ENCODE measurements around the gene LAMTOR1.
"Not testable (repeated sequence)": the region's sequence is repeated elsewhere in the genome, so short reads cannot be mapped to it uniquely, and the experiment has no call there.

Gene LAMTOR1

GRCh38 chr11:72102946-72103753 is at the start of gene LAMTOR1:
Gene LAMTOR1 (minus strand): TSS chr11:72103297. CDS start chr11:72103224, 73 bp downstream.
- Mint-ChIP-seq H3K36me3 (ENCODE audit: low read depth) (peaks cover 18% of the 10 kb centered on the region), H3K9me3 (no peaks in the 10 kb centered on the region), H3K27me3 (ENCODE audit: low read depth) (no peaks in the 10 kb centered on the region), H3K4me3 (peak within 1 kb of the TSS; percentile 96), H3K27ac (peak within 1 kb of the TSS; percentile 89), H3K4me1 (ENCODE audit: low read depth) (peaks cover 35% of the 10 kb centered on the region)

GRCh38 chr11:72150882-72151281 is 47.8 kb upstream of the LAMTOR1 start:
- H3K27ac Mint-ChIP-seq = no peak overlapping the region
- no peaks in the 10 kb centered on the region for H3K36me3 Mint-ChIP-seq (ENCODE audit: low read depth)
- H3K4me1 Mint-ChIP-seq (ENCODE audit: low read depth) = no peaks in the 10 kb centered on the region
- H3K9me3 Mint-ChIP-seq = no peaks in the 10 kb centered on the region
- H3K27me3 Mint-ChIP-seq (ENCODE audit: low read depth) = peaks cover 14% of the 10 kb centered on the region
- H3K4me3 Mint-ChIP-seq = no peak overlapping the region

- H3K27ac Mint-ChIP-seq = no peak overlapping the region
- peaks cover 10% of the 10 kb centered on the region for H3K4me1 Mint-ChIP-seq (ENCODE audit: low read depth)
- peaks cover 26% of the 10 kb centered on the region for H3K27me3 Mint-ChIP-seq (ENCODE audit: low read depth)
- H3K9me3 Mint-ChIP-seq = no peaks in the 10 kb centered on the region
- no peak overlapping the region for H3K4me3 Mint-ChIP-seq
- peaks cover 1% of the 10 kb centered on the region for H3K36me3 Mint-ChIP-seq (ENCODE audit: low read depth)
Observed at GRCh38 chr11:72146625-72147024, 43.5 kb upstream of the LAMTOR1 start.

GRCh38 chr11:72144807-72145565 is 41.9 kb upstream of the LAMTOR1 start:
- H3K36me3 Mint-ChIP-seq (ENCODE audit: low read depth) = peaks cover 1% of the 10 kb centered on the region
- peaks cover 18% of the 10 kb centered on the region for H3K4me1 Mint-ChIP-seq (ENCODE audit: low read depth)
- no peak overlapping the region for H3K27ac Mint-ChIP-seq
- no peak overlapping the region for H3K4me3 Mint-ChIP-seq
- no peaks in the 10 kb centered on the region for H3K9me3 Mint-ChIP-seq
- peaks cover 35% of the 10 kb centered on the region for H3K27me3 Mint-ChIP-seq (ENCODE audit: low read depth)

GRCh38 chr11:72142543-72142942 is 39.4 kb upstream of the LAMTOR1 start:
- not testable (repeated sequence) for H3K36me3 Mint-ChIP-seq (ENCODE audit: low read depth); H3K4me3 Mint-ChIP-seq; H3K27ac Mint-ChIP-seq; H3K9me3 Mint-ChIP-seq
- Mint-ChIP-seq H3K27me3 (ENCODE audit: low read depth) (peaks cover 34% of the 10 kb centered on the region), H3K4me1 (ENCODE audit: low read depth) (peaks cover 18% of the 10 kb centered on the region)

GRCh38 chr11:72142086-72142485 is 39.0 kb upstream of the LAMTOR1 start:
- H3K36me3 Mint-ChIP-seq (ENCODE audit: low read depth) = not testable (repeated sequence)

GRCh38 chr11:72141066-72141465 is 38.0 kb upstream of the LAMTOR1 start:
- Mint-ChIP-seq H3K4me1 (ENCODE audit: low read depth) (peaks cover 21% of the 10 kb centered on the region), H3K36me3 (ENCODE audit: low read depth) (peaks cover 1% of the 10 kb centered on the region)

More at GRCh38 chr11:72142086-72142485, 39.0 kb upstream of the LAMTOR1 start:
- H3K27ac Mint-ChIP-seq, H3K9me3 Mint-ChIP-seq, H3K4me3 Mint-ChIP-seq: not testable (repeated sequence)
- peaks cover 18% of the 10 kb centered on the region for H3K4me1 Mint-ChIP-seq (ENCODE audit: low read depth)
- peaks cover 32% of the 10 kb centered on the region for H3K27me3 Mint-ChIP-seq (ENCODE audit: low read depth)

GRCh38 chr11:72140661-72141060 is 37.6 kb upstream of the LAMTOR1 start:
- peaks cover 1% of the 10 kb centered on the region for H3K36me3 Mint-ChIP-seq (ENCODE audit: low read depth)
- peaks cover 21% of the 10 kb centered on the region for H3K4me1 Mint-ChIP-seq (ENCODE audit: low read depth)
- no peak overlapping the region for H3K27ac Mint-ChIP-seq
- peaks cover 7% of the 10 kb centered on the region for H3K9me3 Mint-ChIP-seq
- H3K4me3 Mint-ChIP-seq = no peak overlapping the region
- H3K27me3 Mint-ChIP-seq (ENCODE audit: low read depth) = peaks cover 24% of the 10 kb centered on the region

More at GRCh38 chr11:72141066-72141465, 38.0 kb upstream of the LAMTOR1 start:
- H3K4me3 Mint-ChIP-seq = no peak overlapping the region
- H3K27ac Mint-ChIP-seq = no peak overlapping the region
- H3K9me3 Mint-ChIP-seq = peaks cover 7% of the 10 kb centered on the region
- H3K27me3 Mint-ChIP-seq (ENCODE audit: low read depth) = peaks cover 24% of the 10 kb centered on the region

GRCh38 chr11:72139500-72139899 is 36.4 kb upstream of the LAMTOR1 start:
- peaks cover 7% of the 10 kb centered on the region for H3K9me3 Mint-ChIP-seq
- H3K27ac Mint-ChIP-seq = no peak overlapping the region
- peaks cover 21% of the 10 kb centered on the region for H3K4me1 Mint-ChIP-seq (ENCODE audit: low read depth)

GRCh38 chr11:72138821-72139390 is 35.8 kb upstream of the LAMTOR1 start:
- Mint-ChIP-seq H3K9me3 (peaks cover 7% of the 10 kb centered on the region), H3K4me1 (ENCODE audit: low read depth) (peaks cover 20% of the 10 kb centered on the region), H3K27me3 (ENCODE audit: low read depth) (peaks cover 21% of the 10 kb centered on the region), H3K4me3 (no peak overlapping the region), H3K36me3 (ENCODE audit: low read depth) (peaks cover under 1% of the 10 kb centered on the region), H3K27ac (no peak overlapping the region)

More at GRCh38 chr11:72139500-72139899, 36.4 kb upstream of the LAMTOR1 start:
- H3K4me3 Mint-ChIP-seq = no peak overlapping the region
- peaks cover 1% of the 10 kb centered on the region for H3K36me3 Mint-ChIP-seq (ENCODE audit: low read depth)
- peaks cover 24% of the 10 kb centered on the region for H3K27me3 Mint-ChIP-seq (ENCODE audit: low read depth)

- H3K36me3 Mint-ChIP-seq (ENCODE audit: low read depth) = no peaks in the 10 kb centered on the region
- no peak overlapping the region for H3K27ac Mint-ChIP-seq
- peaks cover 13% of the 10 kb centered on the region for H3K4me1 Mint-ChIP-seq (ENCODE audit: low read depth)
- H3K9me3 Mint-ChIP-seq = peaks cover 7% of the 10 kb centered on the region
- no peak overlapping the region for H3K4me3 Mint-ChIP-seq
- H3K27me3 Mint-ChIP-seq (ENCODE audit: low read depth) = peaks cover 28% of the 10 kb centered on the region
Observed at GRCh38 chr11:72136684-72137262, 33.7 kb upstream of the LAMTOR1 start.

- H3K27ac Mint-ChIP-seq = no peak overlapping the region
- peaks cover 7% of the 10 kb centered on the region for H3K9me3 Mint-ChIP-seq
- no peaks in the 10 kb centered on the region for H3K36me3 Mint-ChIP-seq (ENCODE audit: low read depth)
- H3K27me3 Mint-ChIP-seq (ENCODE audit: low read depth) = peaks cover 28% of the 10 kb centered on the region
- peaks cover 6% of the 10 kb centered on the region for H3K4me1 Mint-ChIP-seq (ENCODE audit: low read depth)
- no peak overlapping the region for H3K4me3 Mint-ChIP-seq
Observed at GRCh38 chr11:72135891-72136683, 33.0 kb upstream of the LAMTOR1 start.

GRCh38 chr11:72135473-72135872 is 32.4 kb upstream of the LAMTOR1 start, which contains the start of gene FOLR3:
Gene FOLR3 (plus strand): TSS chr11:72135725. CDS start chr11:72135953, 228 bp downstream.
- not testable (repeated sequence) for H3K27ac Mint-ChIP-seq; H3K4me3 Mint-ChIP-seq; H3K36me3 Mint-ChIP-seq (ENCODE audit: low read depth); H3K9me3 Mint-ChIP-seq; H3K4me1 Mint-ChIP-seq (ENCODE audit: low read depth)
- H3K27me3 Mint-ChIP-seq (ENCODE audit: low read depth) = peaks cover 28% of the 10 kb centered on the region
